ENCODE data around the gene GBP2. TPM values are rescaled to one million over a fixed set of nuclear protein-coding genes. Genes with fewer than 3 reads are reported as not detected.
"Not testable (repeated sequence)": the region's sequence is repeated elsewhere in the genome, so short reads cannot be mapped to it uniquely, and the experiment has no call there.

The GBP2 gene
- total RNA-seq, 1 donor from 2014 or later = 74.1 TPM

DNA sequence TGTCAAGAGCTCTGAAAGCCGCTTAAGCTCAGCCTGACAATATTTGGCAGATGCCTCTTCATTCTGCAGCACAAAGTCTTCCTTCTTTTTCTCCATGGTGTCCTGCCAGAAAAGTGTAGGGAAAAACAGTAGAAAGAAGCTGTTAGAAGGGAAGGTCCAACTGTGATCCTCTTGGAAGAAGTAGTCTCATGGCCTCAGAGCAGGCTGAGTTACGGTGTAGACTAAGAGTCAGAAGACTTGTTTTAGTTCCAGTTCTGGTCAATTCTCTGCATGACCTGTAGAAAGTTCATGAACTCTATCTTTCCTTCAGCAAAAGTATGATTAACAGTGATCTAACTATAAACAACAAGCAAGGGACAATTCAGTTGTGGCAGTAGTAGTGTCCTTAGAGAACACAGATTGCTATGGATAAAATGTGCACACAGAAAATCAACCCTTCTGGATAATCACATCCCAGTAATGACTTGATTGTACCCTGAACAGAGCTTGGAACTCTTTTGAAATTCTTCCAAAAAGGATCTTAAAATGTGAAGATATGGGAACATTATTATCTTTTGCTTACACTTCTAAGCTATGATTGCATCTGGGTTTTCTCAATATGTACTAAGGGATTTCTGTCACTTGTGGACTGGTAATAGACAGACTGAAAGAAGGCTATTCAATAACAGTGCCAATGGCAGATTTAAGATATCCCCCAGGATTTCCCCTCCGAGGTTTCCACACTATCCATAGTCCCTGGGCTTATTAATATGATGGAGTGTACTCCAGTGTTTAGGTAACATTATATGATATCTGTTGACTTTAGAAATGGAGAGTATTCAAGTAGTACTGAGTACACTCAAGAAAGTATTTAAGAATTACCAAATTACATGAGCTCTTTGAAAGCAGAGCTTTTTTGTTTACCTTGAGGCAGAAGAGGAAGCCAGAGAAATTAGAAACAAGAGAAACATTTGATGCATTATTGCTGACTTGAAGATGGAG lies 22.1 kb upstream of the GBP2 start:
- DNase-seq (ENCODE audit: low spot score) = no peak
- Mint-ChIP-seq H3K9me3 (no peaks in the 10 kb centered on the region), H3K4me1 (ENCODE audit: low read depth) (peaks cover 14% of the 10 kb centered on the region), H3K27me3 (ENCODE audit: low read depth) (peaks cover 6% of the 10 kb centered on the region), H3K36me3 (ENCODE audit: low read depth) (no peaks in the 10 kb centered on the region), H3K4me3 (ENCODE audit: low read depth) (no peak overlapping the region), H3K27ac (no peak overlapping the region)
- intact Hi-C loops (cut with micrococcal nuclease) = no loop called here

DNA sequence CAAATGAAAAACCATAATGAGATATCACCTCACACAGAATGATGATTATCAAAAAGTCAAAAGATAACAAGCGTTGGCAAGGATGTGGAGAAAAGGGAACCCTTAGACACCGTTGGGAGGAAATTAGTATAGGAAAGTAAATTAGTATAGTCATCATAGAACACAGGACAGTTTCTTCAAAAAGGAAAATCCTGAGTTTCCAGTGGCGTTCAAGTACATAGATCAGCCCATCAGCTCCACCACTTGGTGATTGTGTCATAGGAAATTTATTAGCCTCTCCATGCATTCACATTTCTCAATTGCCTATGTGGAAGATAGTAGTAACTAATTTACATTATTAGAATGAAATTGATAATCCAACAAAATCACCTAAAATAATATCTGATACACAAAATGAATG lies 20.8 kb upstream of the GBP2 start:
- intact Hi-C loops (cut with micrococcal nuclease) = no loop called here
- H3K27me3 Mint-ChIP-seq (ENCODE audit: low read depth) = peaks cover 6% of the 10 kb centered on the region
- H3K9me3 Mint-ChIP-seq = no peaks in the 10 kb centered on the region
- no peak overlapping the region for H3K4me3 Mint-ChIP-seq (ENCODE audit: low read depth)
- H3K27ac Mint-ChIP-seq = no peak overlapping the region
- no peaks in the 10 kb centered on the region for H3K36me3 Mint-ChIP-seq (ENCODE audit: low read depth)
- peaks cover 15% of the 10 kb centered on the region for H3K4me1 Mint-ChIP-seq (ENCODE audit: low read depth)
- DNase-seq (ENCODE audit: low spot score) = no peak

DNA sequence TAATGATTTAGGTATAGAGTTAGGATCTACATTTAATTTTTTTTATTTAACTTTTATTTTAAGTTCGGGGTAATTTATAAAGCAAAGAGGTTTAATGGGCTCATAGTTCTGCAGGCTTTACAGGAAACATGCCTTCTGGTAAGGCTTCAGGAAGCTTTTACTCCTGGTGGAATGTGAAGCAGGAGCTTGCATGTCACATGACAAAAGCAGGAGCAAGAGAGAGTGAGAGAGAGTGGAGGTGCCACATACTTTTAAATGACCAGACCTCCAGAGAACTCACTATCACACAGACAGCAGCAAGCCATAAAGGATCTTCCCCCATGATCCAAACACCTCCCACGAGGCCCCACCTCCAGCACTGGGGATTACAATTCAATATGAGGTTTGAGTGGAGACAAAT lies 17.6 kb upstream of the GBP2 start:
- Mint-ChIP-seq H3K9me3 (peaks cover 3% of the 10 kb centered on the region), H3K27ac (no peak overlapping the region), H3K27me3 (ENCODE audit: low read depth) (peaks cover 6% of the 10 kb centered on the region), H3K36me3 (ENCODE audit: low read depth) (no peaks in the 10 kb centered on the region), H3K4me3 (ENCODE audit: low read depth) (no peak overlapping the region), H3K4me1 (ENCODE audit: low read depth) (peaks cover 5% of the 10 kb centered on the region)
- DNase-seq (ENCODE audit: low spot score) = no peak
- intact Hi-C loops (cut with micrococcal nuclease) = no loop called here

DNA sequence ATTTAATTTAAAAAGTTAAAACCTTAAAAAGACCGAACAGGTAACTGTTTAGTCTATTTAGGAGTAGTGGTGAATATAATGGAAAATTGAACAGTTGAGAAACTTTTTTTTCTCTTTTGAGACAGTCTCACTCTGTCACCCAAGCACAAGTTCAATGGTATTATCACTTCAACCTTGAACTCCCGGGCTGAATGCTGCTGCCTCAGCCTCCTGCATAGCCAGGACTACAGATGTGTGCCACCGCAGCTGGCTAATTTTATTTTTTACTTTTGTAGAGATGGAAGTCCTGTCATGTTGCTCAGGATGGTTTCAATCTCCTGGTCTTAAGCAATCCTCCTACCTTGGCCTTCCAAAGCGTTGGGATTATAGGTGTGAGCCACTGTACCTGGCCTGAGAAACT lies 16.2 kb upstream of the GBP2 start:
- H3K36me3 Mint-ChIP-seq (ENCODE audit: low read depth) = no peaks in the 10 kb centered on the region
- intact Hi-C loops (cut with micrococcal nuclease) = no loop called here
- H3K27ac Mint-ChIP-seq = no peak overlapping the region
- peaks cover 8% of the 10 kb centered on the region for H3K9me3 Mint-ChIP-seq
- no peak overlapping the region for H3K4me3 Mint-ChIP-seq (ENCODE audit: low read depth)
- no peak for DNase-seq (ENCODE audit: low spot score)
- H3K27me3 Mint-ChIP-seq (ENCODE audit: low read depth) = no peaks in the 10 kb centered on the region
- peaks cover 5% of the 10 kb centered on the region for H3K4me1 Mint-ChIP-seq (ENCODE audit: low read depth)

DNA sequence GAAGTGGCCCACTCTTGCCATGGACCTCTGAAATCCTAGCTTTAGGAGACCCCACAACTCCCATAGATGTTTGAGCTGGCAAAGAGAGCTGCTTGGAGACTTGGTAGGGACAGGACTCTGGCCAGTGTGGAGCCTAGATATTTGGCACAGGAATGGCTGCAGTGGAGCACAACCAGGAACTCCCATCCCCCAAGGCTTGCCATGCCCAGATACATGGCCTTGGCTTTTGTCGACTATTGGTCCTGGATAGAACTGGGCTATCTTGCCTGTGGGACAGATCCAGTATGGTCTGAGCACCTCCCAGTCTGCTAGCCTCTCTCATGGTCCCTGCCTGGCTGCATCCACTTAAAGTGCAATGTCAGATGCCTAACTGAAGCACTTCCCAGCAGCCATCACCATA lies 7.8 kb upstream of the GBP2 start:
- intact Hi-C loops (cut with micrococcal nuclease) = no loop called here
- H3K36me3 Mint-ChIP-seq (ENCODE audit: low read depth) = no peaks in the 10 kb centered on the region
- H3K9me3 Mint-ChIP-seq = peaks cover 25% of the 10 kb centered on the region
- H3K4me3 Mint-ChIP-seq (ENCODE audit: low read depth) = no peak overlapping the region
- H3K27ac Mint-ChIP-seq = no peak overlapping the region
- no peak for DNase-seq (ENCODE audit: low spot score)
- peaks cover 15% of the 10 kb centered on the region for H3K4me1 Mint-ChIP-seq (ENCODE audit: low read depth)
- H3K27me3 Mint-ChIP-seq (ENCODE audit: low read depth) = peaks cover 3% of the 10 kb centered on the region

DNA sequence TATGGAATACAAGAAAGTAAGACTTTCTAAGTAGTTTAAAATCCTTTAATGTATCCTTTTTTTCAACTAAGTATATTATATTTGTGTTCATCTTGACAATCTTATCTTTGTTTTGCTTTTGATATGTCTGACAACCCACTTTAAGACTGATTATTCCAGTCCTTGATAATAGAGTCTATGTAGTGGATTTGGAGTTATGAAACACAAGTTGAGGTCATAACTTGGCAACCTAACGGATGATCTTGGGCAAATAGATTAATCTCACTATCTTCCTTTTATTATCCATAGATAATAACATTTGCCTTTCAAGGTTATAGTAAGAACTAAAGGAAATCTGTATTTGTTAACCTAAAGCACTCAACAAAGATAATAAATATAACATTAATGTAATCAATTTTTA lies 4.8 kb upstream of the GBP2 start:
- Mint-ChIP-seq H3K4me1 (ENCODE audit: low read depth) (peaks cover 33% of the 10 kb centered on the region), H3K27ac (no peak overlapping the region), H3K9me3 (peaks cover 14% of the 10 kb centered on the region), H3K36me3 (ENCODE audit: low read depth) (peaks cover 6% of the 10 kb centered on the region), H3K4me3 (ENCODE audit: low read depth) (no peak overlapping the region), H3K27me3 (ENCODE audit: low read depth) (peaks cover 2% of the 10 kb centered on the region)
- intact Hi-C loops (cut with micrococcal nuclease) = loop anchor here (1.0 kb wide), 1 partner anchor 228 kb away; no protein-coding TSS in a partner anchor
- DNase-seq (ENCODE audit: low spot score) = no peak

DNA sequence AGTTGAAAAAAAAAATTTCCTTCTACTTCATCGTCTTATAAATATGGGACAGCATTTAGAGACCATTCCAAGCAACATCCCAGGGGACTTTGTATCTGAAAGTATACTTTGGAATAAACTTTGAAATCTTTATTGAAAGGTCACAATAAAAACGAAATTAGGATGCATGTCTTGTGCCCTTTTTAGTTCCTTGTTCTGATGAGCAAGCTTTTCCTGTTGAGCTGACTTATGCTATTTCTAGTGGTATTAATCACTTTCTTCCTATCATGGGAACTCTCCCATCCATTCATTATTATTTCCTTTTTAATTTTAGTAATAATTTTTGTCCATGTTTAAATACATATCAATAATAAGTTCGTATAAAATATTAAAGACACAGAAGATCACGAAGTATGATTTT lies 4.0 kb upstream of the GBP2 start:
- peaks cover 9% of the 10 kb centered on the region for H3K9me3 Mint-ChIP-seq
- H3K4me3 Mint-ChIP-seq (ENCODE audit: low read depth) = no peak overlapping the region
- H3K27ac Mint-ChIP-seq = no peak overlapping the region

DNA sequence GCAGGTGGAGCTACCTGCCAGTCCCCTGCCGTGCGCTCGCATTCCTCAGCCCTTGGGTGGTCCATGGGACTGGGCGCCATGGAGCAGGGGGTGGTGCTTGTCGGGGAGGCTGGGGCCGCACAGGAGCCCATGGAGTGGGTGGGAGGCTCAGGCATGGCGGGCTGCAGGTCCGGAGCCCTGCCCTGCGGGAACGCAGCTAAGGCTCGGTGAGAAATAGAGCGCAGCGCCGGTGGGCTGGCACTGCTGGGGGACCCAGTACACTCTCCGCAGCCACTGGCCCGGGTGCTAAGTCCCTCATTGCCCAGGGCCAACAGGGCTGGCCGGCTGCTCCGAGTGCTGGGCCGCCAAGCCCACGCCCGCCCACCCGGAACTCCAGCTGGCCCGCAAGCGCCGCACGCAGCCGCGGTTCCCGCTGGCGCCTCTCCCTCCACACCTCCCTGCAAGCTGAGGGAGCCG lies 2.1 kb upstream of the GBP2 start:
- intact Hi-C loops (cut with micrococcal nuclease); H3K27me3 Mint-ChIP-seq (ENCODE audit: low read depth); H3K4me3 Mint-ChIP-seq (ENCODE audit: low read depth); H3K27ac Mint-ChIP-seq; H3K9me3 Mint-ChIP-seq; DNase-seq (ENCODE audit: low spot score): not testable (repeated sequence)
- H3K4me1 Mint-ChIP-seq (ENCODE audit: low read depth) = peaks cover 48% of the 10 kb centered on the region
- peaks cover 21% of the 10 kb centered on the region for H3K36me3 Mint-ChIP-seq (ENCODE audit: low read depth)

More for the DNA sequence above, 4.0 kb upstream of the GBP2 start:
- Mint-ChIP-seq H3K27me3 (ENCODE audit: low read depth) (no peaks in the 10 kb centered on the region), H3K4me1 (ENCODE audit: low read depth) (peaks cover 36% of the 10 kb centered on the region), H3K36me3 (ENCODE audit: low read depth) (peaks cover 6% of the 10 kb centered on the region)
- DNase-seq (ENCODE audit: low spot score) = no peak
- intact Hi-C loops (cut with micrococcal nuclease) = loop anchor here (1.0 kb wide), 1 partner anchor 228 kb away; no protein-coding TSS in a partner anchor

DNA sequence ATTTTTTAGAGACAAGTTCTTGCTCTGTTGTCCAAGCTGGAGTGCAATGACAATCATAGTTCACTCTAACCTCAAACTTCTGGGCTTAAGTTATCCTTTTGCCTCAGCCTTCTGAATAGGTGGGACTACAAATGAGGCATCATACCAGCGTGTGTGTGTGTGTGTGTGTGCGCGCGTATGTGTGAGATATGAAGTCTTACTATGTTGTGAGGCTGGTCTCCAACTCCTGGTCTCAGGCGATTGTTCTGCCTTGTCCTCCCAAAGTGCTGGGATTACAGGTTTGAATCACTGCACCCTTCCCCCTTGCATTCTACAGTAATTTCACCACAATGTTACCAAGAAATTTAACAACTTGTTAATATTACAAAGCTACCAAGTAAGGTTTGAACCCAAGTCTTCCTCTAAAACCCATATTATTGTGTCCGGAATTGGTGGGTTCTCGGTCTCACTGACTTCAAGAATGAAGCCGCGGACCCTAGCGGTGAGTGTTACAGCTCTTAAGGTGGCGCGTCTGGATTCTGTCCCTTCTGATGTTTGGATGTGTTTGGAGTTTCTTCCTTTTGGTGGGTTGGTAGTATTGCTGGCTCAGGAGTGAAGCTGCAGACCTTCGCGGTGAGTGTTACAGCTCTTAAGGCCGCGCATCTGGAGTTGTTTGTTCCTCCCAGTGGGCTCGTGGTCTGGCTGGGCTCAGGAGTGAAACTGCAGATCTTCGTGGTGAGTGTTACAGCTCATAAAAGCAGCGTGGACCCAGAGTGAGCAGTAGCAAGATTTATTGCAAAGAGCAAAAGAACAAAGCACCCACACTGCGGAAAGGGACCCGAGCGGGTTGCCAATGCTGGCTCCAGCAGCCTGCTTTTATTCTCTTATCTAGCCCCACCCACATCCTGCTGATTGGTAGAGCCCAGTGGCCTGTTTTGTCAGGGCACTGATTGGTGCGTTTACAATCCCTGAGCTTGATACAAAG lies 970 bp upstream of the GBP2 start:
- DNase-seq (ENCODE audit: low spot score) = peak; percentile 70
- H3K27me3 Mint-ChIP-seq (ENCODE audit: low read depth); H3K9me3 Mint-ChIP-seq: not testable (repeated sequence)
- H3K4me1 Mint-ChIP-seq (ENCODE audit: low read depth) = peaks cover 56% of the 10 kb centered on the region
- H3K27ac Mint-ChIP-seq = peak overlapping the region; percentile 96
- H3K4me3 Mint-ChIP-seq (ENCODE audit: low read depth) = peak overlapping the region; percentile 78
- intact Hi-C loops (cut with micrococcal nuclease) = loop anchor here (1.0 to 2.0 kb wide), 8 partner anchors 74 to 324 kb away; no protein-coding TSS in a partner anchor
- peaks cover 31% of the 10 kb centered on the region for H3K36me3 Mint-ChIP-seq (ENCODE audit: low read depth)

DNA sequence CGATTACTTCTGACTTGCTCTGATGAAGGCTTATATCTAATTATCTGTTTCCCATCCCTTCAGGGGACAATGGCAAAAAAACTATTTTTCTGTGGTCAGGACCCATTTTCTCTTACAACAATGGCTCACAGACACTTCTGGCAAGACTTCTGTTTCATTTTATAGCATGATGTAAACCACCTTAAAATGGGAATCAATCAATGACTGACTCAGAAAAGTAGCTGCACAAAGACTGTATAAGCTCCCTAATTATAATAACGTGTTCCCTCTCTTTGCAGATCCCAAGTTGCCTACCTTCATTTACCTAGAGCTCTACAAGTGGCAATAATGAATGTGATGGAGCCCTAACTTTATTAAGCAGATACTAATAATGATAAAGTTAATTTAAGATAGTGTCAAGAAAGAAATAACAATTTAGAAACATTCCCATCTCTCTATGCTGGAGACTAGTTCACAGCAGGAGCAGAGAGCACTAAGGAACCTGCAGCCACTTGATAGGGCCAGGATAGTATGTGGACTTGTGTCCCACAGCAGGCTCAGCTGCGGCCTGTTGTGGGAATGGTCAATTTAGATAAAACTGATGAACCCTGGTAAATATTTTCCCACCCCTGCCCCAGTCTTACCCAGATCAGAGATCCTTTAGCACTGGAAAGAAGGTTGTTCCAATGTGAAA lies 538 bp downstream of the GBP2 start:
- intact Hi-C loops (cut with micrococcal nuclease) = no loop called here
- Mint-ChIP-seq H3K27me3 (ENCODE audit: low read depth) (no peaks in the 10 kb centered on the region), H3K36me3 (ENCODE audit: low read depth) (peaks cover 39% of the 10 kb centered on the region), H3K27ac (peak overlapping the region; percentile 99), H3K4me3 (ENCODE audit: low read depth) (peak overlapping the region; percentile 97), H3K9me3 (peaks cover 3% of the 10 kb centered on the region), H3K4me1 (ENCODE audit: low read depth) (peaks cover 61% of the 10 kb centered on the region)
- DNase-seq (ENCODE audit: low spot score) = no peak

DNA sequence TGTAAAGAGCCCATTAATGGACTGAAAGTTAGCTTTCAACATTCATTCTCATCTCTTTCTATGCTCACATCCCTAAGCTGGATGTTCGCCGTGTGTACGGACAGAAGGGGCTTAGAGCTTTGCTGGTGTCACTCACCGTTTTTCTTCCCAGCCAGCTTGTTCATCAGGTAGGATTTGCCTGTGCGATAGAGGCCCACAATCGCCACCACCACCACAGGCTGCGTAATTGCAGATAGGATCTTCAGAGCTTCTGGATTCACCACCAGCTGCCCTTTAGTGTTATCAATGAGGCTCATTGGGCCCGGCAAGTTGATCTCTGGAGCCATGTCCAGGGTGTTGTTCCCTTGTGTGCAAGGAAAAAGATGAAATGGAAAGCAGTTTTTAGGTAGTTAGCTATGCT lies 4.3 kb downstream of the GBP2 start:
- DNase-seq (ENCODE audit: low spot score) = no peak
- no peaks in the 10 kb centered on the region for H3K27me3 Mint-ChIP-seq (ENCODE audit: low read depth)
- H3K4me1 Mint-ChIP-seq (ENCODE audit: low read depth) = peaks cover 33% of the 10 kb centered on the region
- intact Hi-C loops (cut with micrococcal nuclease) = no loop called here
- peaks cover 36% of the 10 kb centered on the region for H3K36me3 Mint-ChIP-seq (ENCODE audit: low read depth)
- no peaks in the 10 kb centered on the region for H3K9me3 Mint-ChIP-seq
- no peak overlapping the region for H3K27ac Mint-ChIP-seq
- no peak overlapping the region for H3K4me3 Mint-ChIP-seq (ENCODE audit: low read depth)

DNA sequence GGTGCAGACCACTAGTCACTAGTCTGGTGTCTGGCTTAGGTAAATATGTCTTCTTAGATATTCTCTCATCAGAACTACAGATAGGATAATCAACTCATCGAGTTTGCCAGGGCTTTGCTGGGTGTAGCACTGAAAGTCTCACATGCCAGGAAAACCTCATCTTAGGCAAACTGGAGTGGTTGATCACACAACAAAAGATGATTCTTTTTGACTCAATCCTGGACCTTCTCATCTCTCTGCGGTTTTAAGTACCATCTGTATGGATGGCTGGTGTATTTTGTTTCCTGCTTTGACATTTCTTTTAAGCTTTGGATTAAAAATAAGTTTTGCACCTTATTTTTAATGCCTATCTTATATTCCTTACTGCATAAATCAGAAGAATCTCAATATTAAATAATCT lies 11.3 kb downstream of the GBP2 start:
- peaks cover 56% of the 10 kb centered on the region for H3K36me3 Mint-ChIP-seq (ENCODE audit: low read depth)

More for the DNA sequence above, 11.3 kb downstream of the GBP2 start:
- intact Hi-C loops (cut with micrococcal nuclease) = no loop called here
- no peak for DNase-seq (ENCODE audit: low spot score)
- Mint-ChIP-seq H3K27me3 (ENCODE audit: low read depth) (no peaks in the 10 kb centered on the region), H3K4me1 (ENCODE audit: low read depth) (peaks cover 6% of the 10 kb centered on the region), H3K27ac (no peak overlapping the region), H3K4me3 (ENCODE audit: low read depth) (no peak overlapping the region), H3K9me3 (no peaks in the 10 kb centered on the region)

Measured in activated T-helper 2 cell treated with anti-CD3 and anti-CD28 coated beads, Interferon-gamma antibody, Interleukin-2, Interleukin-4, amounts not matched to agents 10 μg/mL and 5 μg/mL and 100 μg/mL, durations not matched to agents 14 hours and 24 hours and 36 hours (primary cell).